ENCODE measurements around the gene TBC1D5.

TBC1D5 gene

GRCh38 chr3:17558565-17558964 is 183.9 kb downstream of the TBC1D5 start:
- TF ChIP-seq TAF1 (IDR thresholded peaks at IDR 0.05; ENCODE audit: low read depth, low read length), result no peak
- no peak for TF ChIP-seq SPI1 (IDR thresholded peaks at IDR 0.05; ENCODE audit: low read depth, low read length)
- no peak for TF ChIP-seq POLR2AphosphoS5 (IDR thresholded peaks at IDR 0.05; ENCODE audit: low read depth, low read length)
- TF ChIP-seq POLR2A (IDR thresholded peaks at IDR 0.05; ENCODE audit: low read depth, low read length), result no peak
- no peak for TF ChIP-seq POU2F2 (IDR thresholded peaks at IDR 0.05; ENCODE audit: low read depth, low read length)
- no peak for TF ChIP-seq PAX5 (IDR thresholded peaks at IDR 0.05; ENCODE audit: insufficient read depth, low read length, severe bottlenecking)
- no peak for DNase-seq (ENCODE audit: insufficient read length, low spot score)
- no peak for FAIRE-seq

- TF ChIP-seq POLR2AphosphoS5 (IDR thresholded peaks at IDR 0.05; ENCODE audit: low read depth, low read length) (no peak), SPI1 (IDR thresholded peaks at IDR 0.05; ENCODE audit: low read depth, low read length) (no peak), TAF1 (IDR thresholded peaks at IDR 0.05; ENCODE audit: low read depth, low read length) (no peak), POLR2A (IDR thresholded peaks at IDR 0.05; ENCODE audit: low read depth, low read length) (no peak), POU2F2 (IDR thresholded peaks at IDR 0.05; ENCODE audit: low read depth, low read length) (no peak), PAX5 (IDR thresholded peaks at IDR 0.05; ENCODE audit: insufficient read depth, low read length, severe bottlenecking) (no peak)
- no peak for FAIRE-seq
- no peak for DNase-seq (ENCODE audit: insufficient read length, low spot score)
Measured at GRCh38 chr3:17557749-17558463, 184.5 kb downstream of the TBC1D5 start.

- TF ChIP-seq POU2F2 (IDR thresholded peaks at IDR 0.05; ENCODE audit: low read depth, low read length) (no peak), TAF1 (IDR thresholded peaks at IDR 0.05; ENCODE audit: low read depth, low read length) (no peak), POLR2A (IDR thresholded peaks at IDR 0.05; ENCODE audit: low read depth, low read length) (no peak), SPI1 (IDR thresholded peaks at IDR 0.05; ENCODE audit: low read depth, low read length) (no peak), PAX5 (IDR thresholded peaks at IDR 0.05; ENCODE audit: insufficient read depth, low read length, severe bottlenecking) (no peak), POLR2AphosphoS5 (IDR thresholded peaks at IDR 0.05; ENCODE audit: low read depth, low read length) (no peak)
- FAIRE-seq, result no peak
- DNase-seq (ENCODE audit: insufficient read length, low spot score), result no peak
Measured at GRCh38 chr3:17555525-17555924, 186.9 kb downstream of the TBC1D5 start.

- TF ChIP-seq SPI1 (IDR thresholded peaks at IDR 0.05; ENCODE audit: low read depth, low read length), result no peak
- no peak for TF ChIP-seq TAF1 (IDR thresholded peaks at IDR 0.05; ENCODE audit: low read depth, low read length)
- TF ChIP-seq POLR2A (IDR thresholded peaks at IDR 0.05; ENCODE audit: low read depth, low read length), result no peak
- TF ChIP-seq PAX5 (IDR thresholded peaks at IDR 0.05; ENCODE audit: insufficient read depth, low read length, severe bottlenecking), result no peak
- no peak for TF ChIP-seq POLR2AphosphoS5 (IDR thresholded peaks at IDR 0.05; ENCODE audit: low read depth, low read length)
- no peak for TF ChIP-seq POU2F2 (IDR thresholded peaks at IDR 0.05; ENCODE audit: low read depth, low read length)
- FAIRE-seq (no peak), DNase-seq (ENCODE audit: insufficient read length, low spot score) (no peak)
Measured at GRCh38 chr3:17554078-17554477, 188.4 kb downstream of the TBC1D5 start.

- TF ChIP-seq TAF1 (IDR thresholded peaks at IDR 0.05; ENCODE audit: low read depth, low read length), result no peak
- TF ChIP-seq PAX5 (IDR thresholded peaks at IDR 0.05; ENCODE audit: insufficient read depth, low read length, severe bottlenecking), result no peak
- TF ChIP-seq SPI1 (IDR thresholded peaks at IDR 0.05; ENCODE audit: low read depth, low read length), result no peak
- TF ChIP-seq POLR2A (IDR thresholded peaks at IDR 0.05; ENCODE audit: low read depth, low read length), result no peak
- TF ChIP-seq POLR2AphosphoS5 (IDR thresholded peaks at IDR 0.05; ENCODE audit: low read depth, low read length), result no peak
- TF ChIP-seq POU2F2 (IDR thresholded peaks at IDR 0.05; ENCODE audit: low read depth, low read length), result no peak
- DNase-seq (ENCODE audit: insufficient read length, low spot score) (no peak), FAIRE-seq (no peak)
Measured at GRCh38 chr3:17553080-17553479, 189.4 kb downstream of the TBC1D5 start.

GRCh38 chr3:17552351-17552750 is 190.1 kb downstream of the TBC1D5 start:
- no peak for DNase-seq (ENCODE audit: insufficient read length, low spot score)
- FAIRE-seq, result no peak
- TF ChIP-seq POLR2A (IDR thresholded peaks at IDR 0.05; ENCODE audit: low read depth, low read length), result no peak
- no peak for TF ChIP-seq POU2F2 (IDR thresholded peaks at IDR 0.05; ENCODE audit: low read depth, low read length)
- no peak for TF ChIP-seq TAF1 (IDR thresholded peaks at IDR 0.05; ENCODE audit: low read depth, low read length)
- no peak for TF ChIP-seq POLR2AphosphoS5 (IDR thresholded peaks at IDR 0.05; ENCODE audit: low read depth, low read length)
- TF ChIP-seq PAX5 (IDR thresholded peaks at IDR 0.05; ENCODE audit: insufficient read depth, low read length, severe bottlenecking), result no peak
- TF ChIP-seq SPI1 (IDR thresholded peaks at IDR 0.05; ENCODE audit: low read depth, low read length), result no peak

GRCh38 chr3:17551895-17552294 is 190.5 kb downstream of the TBC1D5 start:
- no peak for FAIRE-seq
- TF ChIP-seq PAX5 (IDR thresholded peaks at IDR 0.05; ENCODE audit: insufficient read depth, low read length, severe bottlenecking) (no peak), POLR2AphosphoS5 (IDR thresholded peaks at IDR 0.05; ENCODE audit: low read depth, low read length) (no peak), POLR2A (IDR thresholded peaks at IDR 0.05; ENCODE audit: low read depth, low read length) (no peak), TAF1 (IDR thresholded peaks at IDR 0.05; ENCODE audit: low read depth, low read length) (no peak), SPI1 (IDR thresholded peaks at IDR 0.05; ENCODE audit: low read depth, low read length) (no peak), POU2F2 (IDR thresholded peaks at IDR 0.05; ENCODE audit: low read depth, low read length) (no peak)
- DNase-seq (ENCODE audit: insufficient read length, low spot score), result no peak

- TF ChIP-seq POLR2AphosphoS5 (IDR thresholded peaks at IDR 0.05; ENCODE audit: low read depth, low read length), result no peak
- no peak for TF ChIP-seq SPI1 (IDR thresholded peaks at IDR 0.05; ENCODE audit: low read depth, low read length)
- no peak for TF ChIP-seq TAF1 (IDR thresholded peaks at IDR 0.05; ENCODE audit: low read depth, low read length)
- TF ChIP-seq POLR2A (IDR thresholded peaks at IDR 0.05; ENCODE audit: low read depth, low read length), result no peak
- TF ChIP-seq PAX5 (IDR thresholded peaks at IDR 0.05; ENCODE audit: insufficient read depth, low read length, severe bottlenecking), result no peak
- DNase-seq (ENCODE audit: insufficient read length, low spot score) (no peak), FAIRE-seq (no peak)
Measured at GRCh38 chr3:17551333-17551732, 191.1 kb downstream of the TBC1D5 start.

GRCh38 chr3:17550624-17551023 is 191.8 kb downstream of the TBC1D5 start:
- FAIRE-seq, result no peak
- no peak for TF ChIP-seq PAX5 (IDR thresholded peaks at IDR 0.05; ENCODE audit: insufficient read depth, low read length, severe bottlenecking)
- no peak for TF ChIP-seq SPI1 (IDR thresholded peaks at IDR 0.05; ENCODE audit: low read depth, low read length)
- no peak for TF ChIP-seq POLR2AphosphoS5 (IDR thresholded peaks at IDR 0.05; ENCODE audit: low read depth, low read length)
- no peak for TF ChIP-seq POLR2A (IDR thresholded peaks at IDR 0.05; ENCODE audit: low read depth, low read length)
- no peak for TF ChIP-seq TAF1 (IDR thresholded peaks at IDR 0.05; ENCODE audit: low read depth, low read length)
- no peak for TF ChIP-seq POU2F2 (IDR thresholded peaks at IDR 0.05; ENCODE audit: low read depth, low read length)
- DNase-seq (ENCODE audit: insufficient read length, low spot score), result no peak
